GM12891 (cell line): ENCODE measurements around the gene CLCN7.

Source experiments
- POLR2A ChIP-seq: IDR thresholded peaks from 2 replicates; pipeline ENCODE4 v1.6.1; 2011; ENCODE audit warnings: low read depth, low read length, control low read depth
- POLR2AphosphoS5 ChIP-seq: IDR thresholded peaks from 2 replicates; pipeline ENCODE4 v1.6.1; 2011; ENCODE audit warnings: low read depth, low read length, control low read depth
- POU2F2 ChIP-seq: IDR thresholded peaks from 2 replicates; pipeline ENCODE4 v1.6.1; 2011; ENCODE audit warnings: low read depth, mild to moderate bottlenecking, control low read depth, low read length, moderate library complexity
- SPI1 ChIP-seq: IDR thresholded peaks from 2 replicates; pipeline ENCODE4 v1.6.1; 2011; ENCODE audit warnings: low read depth, low read length, control low read depth
- TAF1 ChIP-seq: IDR thresholded peaks from 2 replicates; pipeline ENCODE4 v1.6.1; 2011; ENCODE audit warnings: low read depth, low read length, control low read depth

- TF ChIP-seq POLR2AphosphoS5, result no peak
- TF ChIP-seq POLR2A, result no peak
- no peak for TF ChIP-seq TAF1
- no peak for TF ChIP-seq SPI1
- no peak for TF ChIP-seq POU2F2
These were observed 26.2 kb downstream of the CLCN7 start for GRCh38 chr16:1448536-1449116.
